TTC549 (cell line): ENCODE data around the gene HOXD1.

Experiments
- FAIRE-seq: peaks from 2 replicates; lab custom pipeline; 2012; peaks lifted over from hg19 to GRCh38; lab: Jason Lieb, UNC

The HOXD1 gene

GRCh38 chr2:176184749-176185148, 3.7 kb upstream of the HOXD1 start:
- FAIRE-seq = no peak

- no peak for FAIRE-seq
Measured at GRCh38 chr2:176186024-176186423, 2.4 kb upstream of the HOXD1 start.

- no peak for FAIRE-seq
Measured at GRCh38 chr2:176187200-176187898, 1.1 kb upstream of the HOXD1 start.

- no peak for FAIRE-seq
Measured at GRCh38 chr2:176188774-176189680, 559 bp downstream of the HOXD1 start.

GRCh38 chr2:176189681-176190641, 1.5 kb downstream of the HOXD1 start:
- FAIRE-seq = no peak

- FAIRE-seq = no peak
Measured at GRCh38 chr2:176192351-176192750, 3.9 kb downstream of the HOXD1 start.

- FAIRE-seq = no peak
Measured at GRCh38 chr2:176193048-176193447, 4.6 kb downstream of the HOXD1 start.

GRCh38 chr2:176199902-176200301, 11.4 kb downstream of the HOXD1 start:
- no peak for FAIRE-seq

- FAIRE-seq = no peak
Measured at GRCh38 chr2:176200971-176201370, 12.5 kb downstream of the HOXD1 start.

- no peak for FAIRE-seq
Measured at GRCh38 chr2:176202491-176202890, 14.0 kb downstream of the HOXD1 start.

- no peak for FAIRE-seq
Measured at GRCh38 chr2:176205126-176205525, 16.7 kb downstream of the HOXD1 start.

GRCh38 chr2:176206136-176206535, 17.7 kb downstream of the HOXD1 start:
- FAIRE-seq = no peak

- no peak for FAIRE-seq
Measured at GRCh38 chr2:176206682-176207081, 18.2 kb downstream of the HOXD1 start.

- no peak for FAIRE-seq
Measured at GRCh38 chr2:176211110-176211509, 22.6 kb downstream of the HOXD1 start.

- FAIRE-seq = no peak
Measured at GRCh38 chr2:176212276-176212675, 23.8 kb downstream of the HOXD1 start.

GRCh38 chr2:176213406-176213805, 24.9 kb downstream of the HOXD1 start:
- FAIRE-seq = no peak

GRCh38 chr2:176227874-176228273, 39.4 kb downstream of the HOXD1 start:
- no peak for FAIRE-seq

- no peak for FAIRE-seq
Measured at GRCh38 chr2:176234156-176234555, 45.7 kb downstream of the HOXD1 start.

- FAIRE-seq = no peak
Measured at GRCh38 chr2:176234940-176235339, 46.5 kb downstream of the HOXD1 start.

- no peak for FAIRE-seq
Measured at GRCh38 chr2:176237456-176237855, 49.0 kb downstream of the HOXD1 start.

- no peak for FAIRE-seq
Measured at GRCh38 chr2:176239031-176239430, 50.6 kb downstream of the HOXD1 start.

- FAIRE-seq = no peak
Measured at GRCh38 chr2:176240301-176240700, 51.8 kb downstream of the HOXD1 start.
